ENCODE data around the gene ICE1.
"Not testable (repeated sequence)": the region's sequence is repeated elsewhere in the genome, so short reads cannot be mapped to it uniquely, and the experiment has no call there.

ICE1 gene

GRCh38 chr5:5387192-5387591 lies 35.3 kb upstream of the ICE1 start:
- no peaks in the 10 kb centered on the region for H3K36me3 ChIP-seq (replicated peaks; ENCODE audit: insufficient read depth, low read length)
- no peak overlapping the region for H3K9ac ChIP-seq (ENCODE audit: low read length)
- H3K9me2 ChIP-seq (replicated peaks; ENCODE audit: insufficient read depth, low read length) = no peaks in the 10 kb centered on the region
- no peak overlapping the region for H3K4me3 ChIP-seq (ENCODE audit: low read length)
- TF ChIP-seq, protein P1, sequence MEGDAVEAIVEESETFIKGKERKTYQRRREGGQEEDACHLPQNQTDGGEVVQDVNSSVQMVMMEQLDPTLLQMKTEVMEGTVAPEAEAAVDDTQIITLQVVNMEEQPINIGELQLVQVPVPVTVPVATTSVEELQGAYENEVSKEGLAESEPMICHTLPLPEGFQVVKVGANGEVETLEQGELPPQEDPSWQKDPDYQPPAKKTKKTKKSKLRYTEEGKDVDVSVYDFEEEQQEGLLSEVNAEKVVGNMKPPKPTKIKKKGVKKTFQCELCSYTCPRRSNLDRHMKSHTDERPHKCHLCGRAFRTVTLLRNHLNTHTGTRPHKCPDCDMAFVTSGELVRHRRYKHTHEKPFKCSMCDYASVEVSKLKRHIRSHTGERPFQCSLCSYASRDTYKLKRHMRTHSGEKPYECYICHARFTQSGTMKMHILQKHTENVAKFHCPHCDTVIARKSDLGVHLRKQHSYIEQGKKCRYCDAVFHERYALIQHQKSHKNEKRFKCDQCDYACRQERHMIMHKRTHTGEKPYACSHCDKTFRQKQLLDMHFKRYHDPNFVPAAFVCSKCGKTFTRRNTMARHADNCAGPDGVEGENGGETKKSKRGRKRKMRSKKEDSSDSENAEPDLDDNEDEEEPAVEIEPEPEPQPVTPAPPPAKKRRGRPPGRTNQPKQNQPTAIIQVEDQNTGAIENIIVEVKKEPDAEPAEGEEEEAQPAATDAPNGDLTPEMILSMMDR (IDR thresholded peaks at IDR 0.05; ENCODE audit: low read length) = no peak
- TF ChIP-seq EZH2 (optimal IDR thresholded peaks at IDR 0.05; ENCODE audit: low read depth, low read length) (no peak), EZH2phosphoT487 (IDR thresholded peaks at IDR 0.05; ENCODE audit: low read length) (no peak)
- no peaks in the 10 kb centered on the region for H3K9me3 ChIP-seq (replicated peaks; ENCODE audit: insufficient read depth, low read length)
- H3K27me3 ChIP-seq (replicated peaks; ENCODE audit: insufficient read depth, low read length) = no peaks in the 10 kb centered on the region
- no peaks in the 10 kb centered on the region for H3K4me1 ChIP-seq (ENCODE audit: low read length)
- no peak overlapping the region for H3K4me2 ChIP-seq (ENCODE audit: low read depth, low read length)
- no peaks in the 10 kb centered on the region for H3F3A ChIP-seq (ENCODE audit: insufficient read depth, low read length)
- no peaks in the 10 kb centered on the region for H4K20me1 ChIP-seq (ENCODE audit: insufficient read depth, low read length)
- DNase-seq = no peak
- H2AFZ ChIP-seq (ENCODE audit: low read length) = no peak overlapping the region
- no peak overlapping the region for H3K27ac ChIP-seq (ENCODE audit: low read length)
- no peaks in the 10 kb centered on the region for H3K79me2 ChIP-seq (ENCODE audit: low read length)

- H2AFZ ChIP-seq (ENCODE audit: low read length) = no peak overlapping the region
- no peaks in the 10 kb centered on the region for H3F3A ChIP-seq (ENCODE audit: insufficient read depth, low read length)
- no peaks in the 10 kb centered on the region for H3K36me3 ChIP-seq (replicated peaks; ENCODE audit: insufficient read depth, low read length)
- DNase-seq = no peak
- no peaks in the 10 kb centered on the region for H3K9me3 ChIP-seq (replicated peaks; ENCODE audit: insufficient read depth, low read length)
- H3K9me2 ChIP-seq (replicated peaks; ENCODE audit: insufficient read depth, low read length) = no peaks in the 10 kb centered on the region
- no peaks in the 10 kb centered on the region for H3K4me1 ChIP-seq (ENCODE audit: low read length)
- H3K9ac ChIP-seq (ENCODE audit: low read length) = no peak overlapping the region
- no peaks in the 10 kb centered on the region for H4K20me1 ChIP-seq (ENCODE audit: insufficient read depth, low read length)
- H3K4me2 ChIP-seq (ENCODE audit: low read depth, low read length) = no peak overlapping the region
- TF ChIP-seq, protein P1 (IDR thresholded peaks at IDR 0.05; ENCODE audit: low read length) = no peak
- TF ChIP-seq EZH2 (optimal IDR thresholded peaks at IDR 0.05; ENCODE audit: low read depth, low read length) (no peak), EZH2phosphoT487 (IDR thresholded peaks at IDR 0.05; ENCODE audit: low read length) (no peak)
- no peak overlapping the region for H3K27ac ChIP-seq (ENCODE audit: low read length)
- H3K79me2 ChIP-seq (ENCODE audit: low read length) = no peaks in the 10 kb centered on the region
- H3K27me3 ChIP-seq (replicated peaks; ENCODE audit: insufficient read depth, low read length) = no peaks in the 10 kb centered on the region
- no peak overlapping the region for H3K4me3 ChIP-seq (ENCODE audit: low read length)
Observed at GRCh38 chr5:5387777-5388176, 34.7 kb upstream of the ICE1 start.

GRCh38 chr5:5390121-5390869 lies 32.2 kb upstream of the ICE1 start:
- not testable (repeated sequence) for H3K27me3 ChIP-seq (replicated peaks; ENCODE audit: insufficient read depth, low read length); H2AFZ ChIP-seq (ENCODE audit: low read length); H3K9me3 ChIP-seq (replicated peaks; ENCODE audit: insufficient read depth, low read length); H3K4me2 ChIP-seq (ENCODE audit: low read depth, low read length); DNase-seq; H3K4me1 ChIP-seq (ENCODE audit: low read length); H3K79me2 ChIP-seq (ENCODE audit: low read length); H3F3A ChIP-seq (ENCODE audit: insufficient read depth, low read length); H3K9me2 ChIP-seq (replicated peaks; ENCODE audit: insufficient read depth, low read length); H3K4me3 ChIP-seq (ENCODE audit: low read length); H3K36me3 ChIP-seq (replicated peaks; ENCODE audit: insufficient read depth, low read length); H3K27ac ChIP-seq (ENCODE audit: low read length); H3K9ac ChIP-seq (ENCODE audit: low read length); H4K20me1 ChIP-seq (ENCODE audit: insufficient read depth, low read length)

DNA sequence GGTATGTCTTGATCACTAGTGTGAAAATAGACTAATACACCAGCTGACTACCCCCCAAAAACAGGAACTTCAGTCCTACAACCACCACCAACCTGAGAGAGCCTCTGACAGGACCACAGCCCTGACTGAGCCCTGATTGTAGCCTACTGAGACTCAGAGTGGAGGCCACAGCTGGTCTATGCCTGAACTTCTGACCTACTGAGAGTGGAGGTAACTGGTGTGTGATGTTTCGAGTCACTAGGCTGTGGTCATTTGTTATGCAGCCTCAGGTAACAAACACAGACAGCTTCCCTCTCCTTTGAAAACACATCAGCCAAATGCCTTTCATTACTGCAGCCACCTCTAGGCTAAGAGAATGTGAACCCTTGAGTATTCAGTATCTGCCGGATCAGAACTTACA lies 30.0 kb upstream of the ICE1 start:
- H3K79me2 ChIP-seq (ENCODE audit: low read length); H3K4me3 ChIP-seq (ENCODE audit: low read length); H3K27ac ChIP-seq (ENCODE audit: low read length); H4K20me1 ChIP-seq (ENCODE audit: insufficient read depth, low read length); H3K36me3 ChIP-seq (replicated peaks; ENCODE audit: insufficient read depth, low read length); H3F3A ChIP-seq (ENCODE audit: insufficient read depth, low read length); DNase-seq; H3K9ac ChIP-seq (ENCODE audit: low read length); H3K4me1 ChIP-seq (ENCODE audit: low read length); H3K4me2 ChIP-seq (ENCODE audit: low read depth, low read length); H3K9me2 ChIP-seq (replicated peaks; ENCODE audit: insufficient read depth, low read length); H3K27me3 ChIP-seq (replicated peaks; ENCODE audit: insufficient read depth, low read length); H3K9me3 ChIP-seq (replicated peaks; ENCODE audit: insufficient read depth, low read length); H2AFZ ChIP-seq (ENCODE audit: low read length): not testable (repeated sequence)

DNA sequence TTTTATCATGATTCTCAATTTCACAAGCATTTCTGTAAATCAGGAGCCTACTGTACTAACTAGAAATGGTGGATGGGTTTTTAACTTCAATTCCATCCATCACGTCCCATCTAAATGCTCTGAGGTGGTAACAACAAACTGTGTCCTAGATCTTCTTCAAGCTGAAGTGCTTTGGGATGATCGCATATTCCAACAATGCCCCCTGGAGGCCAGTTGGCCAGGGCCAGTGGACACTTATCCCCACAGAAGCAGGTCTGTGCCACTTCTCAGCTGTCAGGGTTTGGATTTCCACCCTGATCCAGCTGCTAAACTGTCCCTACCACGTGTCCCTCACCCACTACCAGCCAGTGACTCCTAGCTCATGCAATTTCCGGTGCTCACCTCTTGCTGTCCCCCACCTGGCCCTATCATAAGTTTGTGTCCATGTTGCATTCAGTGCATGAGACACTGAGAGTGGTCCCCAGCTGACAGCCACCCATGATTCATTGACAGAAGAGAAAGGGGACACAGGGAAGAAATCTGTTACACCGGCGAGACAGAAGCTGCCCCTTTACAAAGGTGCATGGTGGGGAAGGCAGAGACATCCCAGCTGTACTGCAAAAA lies 28.0 kb upstream of the ICE1 start:
- H3F3A ChIP-seq (ENCODE audit: insufficient read depth, low read length); H3K4me1 ChIP-seq (ENCODE audit: low read length); H3K79me2 ChIP-seq (ENCODE audit: low read length); H3K27ac ChIP-seq (ENCODE audit: low read length); H3K4me3 ChIP-seq (ENCODE audit: low read length); H3K9me3 ChIP-seq (replicated peaks; ENCODE audit: insufficient read depth, low read length); H3K9me2 ChIP-seq (replicated peaks; ENCODE audit: insufficient read depth, low read length); H3K36me3 ChIP-seq (replicated peaks; ENCODE audit: insufficient read depth, low read length); DNase-seq; H3K9ac ChIP-seq (ENCODE audit: low read length); H4K20me1 ChIP-seq (ENCODE audit: insufficient read depth, low read length); H3K4me2 ChIP-seq (ENCODE audit: low read depth, low read length); H3K27me3 ChIP-seq (replicated peaks; ENCODE audit: insufficient read depth, low read length); H2AFZ ChIP-seq (ENCODE audit: low read length): not testable (repeated sequence)

DNA sequence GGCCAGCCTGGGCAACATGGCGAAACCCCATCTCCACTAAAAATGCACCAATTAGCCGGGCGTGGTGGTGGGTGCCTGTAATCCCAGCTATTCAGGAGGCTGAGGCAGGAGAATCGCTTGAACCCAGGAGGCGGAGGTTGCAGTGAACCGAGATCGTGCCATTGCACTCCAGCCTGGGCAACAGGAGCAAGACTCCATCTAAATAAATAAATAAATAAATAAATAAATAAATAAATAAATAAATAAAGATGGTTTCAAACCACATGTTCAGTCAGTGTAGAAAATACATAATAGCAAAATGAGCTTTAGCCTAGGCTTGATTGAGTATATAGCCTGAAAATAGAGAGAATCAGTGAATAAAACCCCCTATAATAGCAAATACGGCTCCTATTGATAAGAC lies 27.4 kb upstream of the ICE1 start:
- not testable (repeated sequence) for H3K36me3 ChIP-seq (replicated peaks; ENCODE audit: insufficient read depth, low read length); DNase-seq; H3K27me3 ChIP-seq (replicated peaks; ENCODE audit: insufficient read depth, low read length); H3K4me2 ChIP-seq (ENCODE audit: low read depth, low read length); H3F3A ChIP-seq (ENCODE audit: insufficient read depth, low read length); H3K9ac ChIP-seq (ENCODE audit: low read length); H3K4me1 ChIP-seq (ENCODE audit: low read length); H3K4me3 ChIP-seq (ENCODE audit: low read length); H2AFZ ChIP-seq (ENCODE audit: low read length); H3K9me2 ChIP-seq (replicated peaks; ENCODE audit: insufficient read depth, low read length); H3K9me3 ChIP-seq (replicated peaks; ENCODE audit: insufficient read depth, low read length); H4K20me1 ChIP-seq (ENCODE audit: insufficient read depth, low read length); H3K79me2 ChIP-seq (ENCODE audit: low read length); H3K27ac ChIP-seq (ENCODE audit: low read length)

Measured in MM.1S (cell line).